Activated T-helper 1 cell treated with anti-CD3 and anti-CD28 coated beads, Interleukin-12 subunit alpha, Interleukin-12 subunit beta, Interleukin-2, Interleukin-4 antibody, amounts not matched to agents 30 ng/mL and 10 ng/mL and 1 ng/mL, durations not matched to agents 14 hours and 24 hours and 36 hours (primary cell): ENCODE measurements around the gene AQP4. TPM values are rescaled to one million over a fixed set of nuclear protein-coding genes. Genes with fewer than 3 reads are reported as not detected.

Source experiments
- DNase-seq: peaks from one replicate; pipeline ENCODE4 v3.0.0; 2021; ENCODE audit warnings: low spot score
- H3K27ac Mint-ChIP-seq: one replicate; pipeline ENCODE4 v1.8.0; 2021; ENCODE audit warnings: mild to moderate bottlenecking, mixed read lengths
- H3K27me3 Mint-ChIP-seq: one replicate; pipeline ENCODE4 v1.8.0; 2022; ENCODE audit warnings: mild to moderate bottlenecking, moderate library complexity, mixed read lengths; ENCODE audit not compliant: insufficient read depth
- H3K36me3 Mint-ChIP-seq: one replicate; pipeline ENCODE4 v1.8.0; 2021; ENCODE audit warnings: low read depth, mixed read lengths
- H3K4me1 Mint-ChIP-seq: one replicate; pipeline ENCODE4 v1.8.0; 2021; ENCODE audit warnings: low read depth, mixed read lengths
- H3K4me3 Mint-ChIP-seq: one replicate; pipeline ENCODE4 v1.8.0; 2021; ENCODE audit warnings: mild to moderate bottlenecking, moderate library complexity, mixed read lengths
- H3K9me3 Mint-ChIP-seq: one replicate; pipeline ENCODE4 v1.8.0; 2021; ENCODE audit warnings: mixed read lengths
- intact Hi-C: fragments of 100-400 bp; cut with micrococcal nuclease; formaldehyde crosslinking; loops from one replicate; pipeline ENCODE4 v1.15.1; 2024
- total RNA-seq: library from RNA; stranded (reverse); gene quantifications from 2 replicates; pipeline ENCODE4 v1.2.3, GENCODE V29; 2022

Gene AQP4
- total RNA-seq, 1 donor from 2014 or later, result not detected

GRCh38 chr18:26867471-26867870 lies 2.0 kb upstream of the AQP4 start:
- Mint-ChIP-seq H3K9me3 (no peaks in the 10 kb centered on the region), H3K36me3 (no peaks in the 10 kb centered on the region), H3K4me3 (no peak overlapping the region), H3K27me3 (peaks cover 9% of the 10 kb centered on the region), H3K4me1 (no peaks in the 10 kb centered on the region), H3K27ac (no peak overlapping the region)
- no peak for DNase-seq
- intact Hi-C loops, result no loop called here

DNA sequence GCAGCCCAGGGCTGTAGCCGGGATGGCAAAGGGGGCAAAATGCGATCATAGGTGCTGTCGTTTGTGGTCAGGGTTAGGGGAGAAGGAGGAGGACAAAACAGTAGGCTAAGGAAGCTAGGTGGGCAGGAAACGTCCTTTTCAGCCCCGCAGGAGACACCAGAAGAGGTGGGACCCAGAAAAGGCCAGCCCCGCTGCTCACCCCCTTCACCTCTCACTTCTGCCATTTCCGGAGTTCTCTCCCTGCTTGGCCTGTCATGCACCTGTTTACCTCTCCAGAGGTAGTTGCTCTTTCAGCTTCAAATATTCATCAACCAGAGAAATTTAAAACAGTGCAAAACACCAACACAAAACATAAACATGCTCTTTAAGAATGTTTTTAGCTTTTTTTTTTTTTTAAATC lies 849 bp downstream of the AQP4 start:
- Mint-ChIP-seq H3K27me3 (peaks cover 11% of the 10 kb centered on the region), H3K4me1 (no peaks in the 10 kb centered on the region), H3K36me3 (no peaks in the 10 kb centered on the region), H3K4me3 (no peak overlapping the region), H3K9me3 (no peaks in the 10 kb centered on the region), H3K27ac (no peak overlapping the region)
- DNase-seq, result no peak
- intact Hi-C loops, result no loop called here

- Mint-ChIP-seq H3K4me3 (no peak overlapping the region), H3K27me3 (peaks cover 11% of the 10 kb centered on the region), H3K9me3 (no peaks in the 10 kb centered on the region), H3K4me1 (no peaks in the 10 kb centered on the region), H3K27ac (no peak overlapping the region), H3K36me3 (no peaks in the 10 kb centered on the region)
- no peak for DNase-seq
- intact Hi-C loops, result no loop called here
These were observed 1.5 kb downstream of the AQP4 start for GRCh38 chr18:26863921-26864497.

- DNase-seq, result no peak
- Mint-ChIP-seq H3K36me3 (no peaks in the 10 kb centered on the region), H3K4me1 (no peaks in the 10 kb centered on the region), H3K27me3 (peaks cover 11% of the 10 kb centered on the region), H3K9me3 (no peaks in the 10 kb centered on the region), H3K4me3 (no peak overlapping the region), H3K27ac (no peak overlapping the region)
- intact Hi-C loops, result no loop called here
These were observed 2.2 kb downstream of the AQP4 start for GRCh38 chr18:26863122-26863879.

DNA sequence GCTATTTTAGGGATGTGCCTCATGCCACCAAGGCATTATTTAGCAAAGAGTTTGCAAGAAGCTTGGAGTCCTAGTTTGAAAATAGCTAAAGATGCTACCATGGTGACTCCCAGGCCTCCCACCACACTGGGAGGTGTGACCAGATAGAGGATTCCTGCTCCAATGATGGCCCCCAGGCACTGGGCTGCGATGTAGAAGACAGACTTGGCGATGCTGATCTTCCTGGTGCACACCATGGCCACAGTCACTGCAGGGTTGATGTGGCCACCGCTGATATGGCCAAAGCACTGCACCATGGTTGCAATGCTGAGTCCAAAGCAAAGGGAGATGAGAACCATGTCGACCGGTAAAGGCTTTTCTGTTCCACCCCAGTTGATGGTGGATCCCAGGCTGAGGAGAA lies 3.4 kb downstream of the AQP4 start:
- no peaks in the 10 kb centered on the region for H3K36me3 Mint-ChIP-seq
- H3K4me1 Mint-ChIP-seq, result no peaks in the 10 kb centered on the region
- H3K9me3 Mint-ChIP-seq, result no peaks in the 10 kb centered on the region
- intact Hi-C loops, result no loop called here
- H3K4me3 Mint-ChIP-seq, result no peak overlapping the region
- peaks cover 11% of the 10 kb centered on the region for H3K27me3 Mint-ChIP-seq
- no peak for DNase-seq
- H3K27ac Mint-ChIP-seq, result no peak overlapping the region

GRCh38 chr18:26854292-26854881 lies 11.1 kb downstream of the AQP4 start:
- H3K9me3 Mint-ChIP-seq, result no peaks in the 10 kb centered on the region
- no peaks in the 10 kb centered on the region for H3K36me3 Mint-ChIP-seq
- no peaks in the 10 kb centered on the region for H3K4me1 Mint-ChIP-seq
- no peak overlapping the region for H3K27ac Mint-ChIP-seq
- no peaks in the 10 kb centered on the region for H3K27me3 Mint-ChIP-seq
- no peak for DNase-seq
- no peak overlapping the region for H3K4me3 Mint-ChIP-seq
- intact Hi-C loops, result no loop called here

DNA sequence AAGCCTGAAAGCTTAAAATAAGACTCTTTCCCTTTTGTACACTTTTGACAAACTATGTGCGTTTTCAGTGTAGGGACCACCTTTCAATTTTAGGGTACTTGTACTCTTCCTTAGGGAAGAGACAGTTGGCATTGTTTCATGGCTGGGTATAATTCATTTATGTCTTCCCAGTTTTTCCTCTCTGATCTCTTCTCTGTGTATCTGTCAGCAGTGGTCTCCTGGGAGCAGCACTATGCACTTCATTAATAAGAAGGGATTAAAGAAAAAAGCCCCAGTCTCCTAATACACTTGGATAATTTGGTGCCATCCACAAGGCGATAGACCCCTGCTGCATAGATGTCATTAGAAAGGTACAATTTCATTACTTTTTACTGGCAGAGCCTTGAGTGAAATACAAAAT lies 12.1 kb downstream of the AQP4 start:
- H3K36me3 Mint-ChIP-seq, result no peaks in the 10 kb centered on the region
- intact Hi-C loops, result no loop called here
- no peak overlapping the region for H3K4me3 Mint-ChIP-seq
- DNase-seq, result no peak
- no peaks in the 10 kb centered on the region for H3K27me3 Mint-ChIP-seq
- H3K4me1 Mint-ChIP-seq, result no peaks in the 10 kb centered on the region
- no peaks in the 10 kb centered on the region for H3K9me3 Mint-ChIP-seq
- H3K27ac Mint-ChIP-seq, result no peak overlapping the region

- Mint-ChIP-seq H3K36me3 (no peaks in the 10 kb centered on the region), H3K4me3 (no peak overlapping the region), H3K27me3 (no peaks in the 10 kb centered on the region), H3K4me1 (no peaks in the 10 kb centered on the region), H3K9me3 (peaks cover 7% of the 10 kb centered on the region), H3K27ac (no peak overlapping the region)
- intact Hi-C loops, result no loop called here
- no peak for DNase-seq
These were observed 21.7 kb downstream of the AQP4 start for GRCh38 chr18:26843760-26844159.

- no peaks in the 10 kb centered on the region for H3K4me1 Mint-ChIP-seq
- H3K36me3 Mint-ChIP-seq, result no peaks in the 10 kb centered on the region
- H3K9me3 Mint-ChIP-seq, result peaks cover 9% of the 10 kb centered on the region
- DNase-seq, result no peak
- H3K27me3 Mint-ChIP-seq, result no peaks in the 10 kb centered on the region
- H3K4me3 Mint-ChIP-seq, result no peak overlapping the region
- intact Hi-C loops, result no loop called here
- no peak overlapping the region for H3K27ac Mint-ChIP-seq
These were observed 24.5 kb downstream of the AQP4 start for GRCh38 chr18:26840965-26841364.

GRCh38 chr18:26839609-26840008 lies 25.9 kb downstream of the AQP4 start:
- Mint-ChIP-seq H3K27me3 (no peaks in the 10 kb centered on the region), H3K36me3 (no peaks in the 10 kb centered on the region), H3K9me3 (peaks cover 9% of the 10 kb centered on the region), H3K4me3 (no peak overlapping the region), H3K4me1 (no peaks in the 10 kb centered on the region), H3K27ac (no peak overlapping the region)
- intact Hi-C loops, result no loop called here
- DNase-seq, result no peak

GRCh38 chr18:26832302-26832701 lies 33.2 kb downstream of the AQP4 start:
- Mint-ChIP-seq H3K36me3 (no peaks in the 10 kb centered on the region), H3K4me1 (no peaks in the 10 kb centered on the region), H3K27me3 (no peaks in the 10 kb centered on the region), H3K4me3 (no peak overlapping the region), H3K9me3 (peaks cover 5% of the 10 kb centered on the region), H3K27ac (no peak overlapping the region)
- no peak for DNase-seq
- intact Hi-C loops, result no loop called here

- no peak overlapping the region for H3K4me3 Mint-ChIP-seq
- DNase-seq, result no peak
- H3K4me1 Mint-ChIP-seq, result no peaks in the 10 kb centered on the region
- no peaks in the 10 kb centered on the region for H3K36me3 Mint-ChIP-seq
- intact Hi-C loops, result no loop called here
- no peaks in the 10 kb centered on the region for H3K27me3 Mint-ChIP-seq
- peaks cover 5% of the 10 kb centered on the region for H3K9me3 Mint-ChIP-seq
- H3K27ac Mint-ChIP-seq, result no peak overlapping the region
These were observed 37.9 kb downstream of the AQP4 start for GRCh38 chr18:26827581-26827980.

DNA sequence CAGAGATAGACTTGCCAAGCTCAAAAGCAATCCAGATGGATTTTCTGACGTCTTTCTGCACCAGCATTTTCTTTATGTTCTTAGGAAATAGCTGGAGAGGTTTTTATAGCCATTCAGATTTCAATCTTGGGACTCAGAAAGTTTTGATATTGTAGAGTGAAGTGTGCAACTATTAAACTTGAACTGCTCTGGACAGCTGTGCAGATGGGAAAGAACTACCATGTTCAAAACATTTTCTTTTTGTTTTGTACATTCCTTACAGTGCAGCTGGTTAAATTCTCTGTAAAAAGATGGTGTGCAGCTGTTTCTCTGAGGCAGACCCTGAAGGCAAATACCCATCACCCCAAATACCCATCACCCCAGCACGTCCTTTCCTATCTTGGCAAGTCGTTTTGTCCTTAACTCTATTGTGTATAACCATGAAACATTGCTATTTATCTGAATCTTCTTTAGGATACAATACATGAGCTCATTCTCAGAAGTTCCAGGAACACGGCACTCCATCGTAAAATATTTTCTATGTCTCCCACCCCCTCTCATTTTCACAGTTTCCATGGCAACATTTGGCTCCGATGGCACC lies 38.8 kb downstream of the AQP4 start:
- no peak overlapping the region for H3K4me3 Mint-ChIP-seq
- no peaks in the 10 kb centered on the region for H3K27me3 Mint-ChIP-seq
- H3K4me1 Mint-ChIP-seq, result no peaks in the 10 kb centered on the region
- H3K9me3 Mint-ChIP-seq, result peaks cover 5% of the 10 kb centered on the region
- H3K36me3 Mint-ChIP-seq, result no peaks in the 10 kb centered on the region
- intact Hi-C loops, result no loop called here
- no peak for DNase-seq
- H3K27ac Mint-ChIP-seq, result no peak overlapping the region
